AG09309 (cell line): Measurements from ENCODE around the gene GPC5.
"Not testable (repeated sequence)": the region's sequence is repeated elsewhere in the genome, so short reads cannot be mapped to it uniquely, and the experiment has no call there.

Experiments
- DNase-seq: peaks from one replicate; pipeline ENCODE4 v3.0.0-alpha.2; 2010; ENCODE audit warnings: low read depth
- H3K4me3 ChIP-seq: 2 replicates; pipeline ENCODE4 v1.5.1; 2011; ENCODE audit warnings: mild to moderate bottlenecking, low read depth, low read length, moderate library complexity; ENCODE audit not compliant: control insufficient read depth
- CTCF ChIP-seq: IDR thresholded peaks from 2 replicates; pipeline ENCODE4 v1.5.1; 2011; ENCODE audit warnings: mild to moderate bottlenecking, low read depth, low read length, inconsistent platforms; ENCODE audit not compliant: insufficient read depth, control insufficient read depth; ENCODE audit errors: missing control alignments

The GPC5 gene

GRCh38 chr13:91771229-91771628 lies 372.8 kb downstream of the GPC5 start:
- DNase-seq, result no peak
- no peak overlapping the region for H3K4me3 ChIP-seq
- no peak for TF ChIP-seq CTCF

GRCh38 chr13:91773591-91774227 lies 375.3 kb downstream of the GPC5 start:
- no peak overlapping the region for H3K4me3 ChIP-seq
- no peak for TF ChIP-seq CTCF
- no peak for DNase-seq

GRCh38 chr13:91774397-91774796 lies 376.0 kb downstream of the GPC5 start:
- TF ChIP-seq CTCF, result no peak
- no peak for DNase-seq

GRCh38 chr13:91776611-91777193 lies 378.3 kb downstream of the GPC5 start:
- H3K4me3 ChIP-seq, result no peak overlapping the region
- no peak for DNase-seq
- TF ChIP-seq CTCF, result no peak

More at GRCh38 chr13:91774397-91774796, 376.0 kb downstream of the GPC5 start:
- H3K4me3 ChIP-seq, result no peak overlapping the region

GRCh38 chr13:91778123-91778522 lies 379.7 kb downstream of the GPC5 start:
- no peak overlapping the region for H3K4me3 ChIP-seq
- TF ChIP-seq CTCF, result no peak
- no peak for DNase-seq

- not testable (repeated sequence) for DNase-seq, H3K4me3 ChIP-seq
Measured at GRCh38 chr13:91781982-91782691, 383.7 kb downstream of the GPC5 start.
